ENCODE measurements around the gene IL31. TPM values are rescaled to one million over a fixed set of nuclear protein-coding genes. Genes with fewer than 3 reads are reported as not detected.
"Not testable (repeated sequence)": the region's sequence is repeated elsewhere in the genome, so short reads cannot be mapped to it uniquely, and the experiment has no call there.

IL31 gene
- total and polyA plus RNA-seq, 8 donors, result not detected

GRCh38 chr12:122204167-122205052, 30.4 kb upstream of the IL31 start:
- peak overlapping the region; percentile 54 to 79 (median 66) for H3K4me3 ChIP-seq
- WGBS, 5 donors, result 12 to 29% (median 15%) methylated on average over 25 to 71 of the region's 71 CpGs
- peaks cover 5 to 62% (median 47%) of the 10 kb centered on the region in 3 donors for H3K27me3 ChIP-seq
- H3K9me3 ChIP-seq, result no peaks in the 10 kb centered on the region
- TF ChIP-seq POLR2AphosphoS5 (IDR thresholded peaks at IDR 0.05) (no peak), EP300 (IDR thresholded peaks at IDR 0.05) (no peak), POLR2A (IDR thresholded peaks at IDR 0.05) (no peak)
- TF ChIP-seq, protein P1, sequence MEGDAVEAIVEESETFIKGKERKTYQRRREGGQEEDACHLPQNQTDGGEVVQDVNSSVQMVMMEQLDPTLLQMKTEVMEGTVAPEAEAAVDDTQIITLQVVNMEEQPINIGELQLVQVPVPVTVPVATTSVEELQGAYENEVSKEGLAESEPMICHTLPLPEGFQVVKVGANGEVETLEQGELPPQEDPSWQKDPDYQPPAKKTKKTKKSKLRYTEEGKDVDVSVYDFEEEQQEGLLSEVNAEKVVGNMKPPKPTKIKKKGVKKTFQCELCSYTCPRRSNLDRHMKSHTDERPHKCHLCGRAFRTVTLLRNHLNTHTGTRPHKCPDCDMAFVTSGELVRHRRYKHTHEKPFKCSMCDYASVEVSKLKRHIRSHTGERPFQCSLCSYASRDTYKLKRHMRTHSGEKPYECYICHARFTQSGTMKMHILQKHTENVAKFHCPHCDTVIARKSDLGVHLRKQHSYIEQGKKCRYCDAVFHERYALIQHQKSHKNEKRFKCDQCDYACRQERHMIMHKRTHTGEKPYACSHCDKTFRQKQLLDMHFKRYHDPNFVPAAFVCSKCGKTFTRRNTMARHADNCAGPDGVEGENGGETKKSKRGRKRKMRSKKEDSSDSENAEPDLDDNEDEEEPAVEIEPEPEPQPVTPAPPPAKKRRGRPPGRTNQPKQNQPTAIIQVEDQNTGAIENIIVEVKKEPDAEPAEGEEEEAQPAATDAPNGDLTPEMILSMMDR (IDR thresholded peaks at IDR 0.05), result no peak
- H3K4me1 ChIP-seq, result peaks cover 19 to 29% (median 24%) of the 10 kb centered on the region in 4 donors
- DNase-seq, result peak in 1 of 2 donors; percentile 39
- no peak overlapping the region for H3K27ac ChIP-seq
- intact Hi-C loops (cut with DNase I; ENCODE audit: low total_unique reads), result no loop called here
- H3K36me3 ChIP-seq, result peaks cover 25 to 30% (median 29%) of the 10 kb centered on the region in 4 donors

- H3K27me3 ChIP-seq, result peaks cover 5 to 69% (median 49%) of the 10 kb centered on the region in 3 donors
- peak; percentile 72 to 87 for DNase-seq
- no peaks in the 10 kb centered on the region for H3K9me3 ChIP-seq
- intact Hi-C loops (cut with DNase I; ENCODE audit: low total_unique reads), result no loop called here
- peaks cover 18 to 22% (median 21%) of the 10 kb centered on the region in 4 donors for H3K36me3 ChIP-seq
- H3K27ac ChIP-seq, result peak within 1 kb of the TSS in 2 of 5 donors; percentile 9 to 27
- peaks cover 19 to 29% (median 24%) of the 10 kb centered on the region in 4 donors for H3K4me1 ChIP-seq
- peak in 1 of 3 donors; percentile 58 for TF ChIP-seq POLR2AphosphoS5 (IDR thresholded peaks at IDR 0.05)
- TF ChIP-seq, protein P1 (IDR thresholded peaks at IDR 0.05), result no peak
- 0 to 1% (median 0%) methylated on average over 16 to 104 of the region's 104 CpGs for WGBS, 5 donors
- peak within 1 kb of the TSS; percentile 54 to 79 (median 66) for H3K4me3 ChIP-seq
Observed at GRCh38 chr12:122203301-122204166, 29.5 kb upstream of the IL31 start, which contains the start of gene B3GNT4. B3GNT4 (plus strand) TSS chr12:122203709; CDS start chr12:122204619, 910 bp downstream.

- intact Hi-C loops (cut with DNase I; ENCODE audit: low total_unique reads); DNase-seq; H3K9me3 ChIP-seq; H3K27ac ChIP-seq: not testable (repeated sequence)
- Histone ChIP-seq H3K27me3 (peaks cover 5 to 76% (median 49%) of the 10 kb centered on the region in 3 donors), H3K4me3 (peak overlapping the region; percentile 54 to 79 (median 66)), H3K36me3 (peaks cover 10 to 14% (median 13%) of the 10 kb centered on the region in 4 donors), H3K4me1 (peaks cover 19 to 29% (median 24%) of the 10 kb centered on the region in 4 donors)
- 66 to 73% (median 70%) methylated on average over 19 of the region's 19 CpGs for WGBS, 5 donors
Observed at GRCh38 chr12:122202811-122203210, 28.8 kb upstream of the IL31 start.

GRCh38 chr12:122202017-122202416, 28.0 kb upstream of the IL31 start:
- H3K27me3 ChIP-seq, result peaks cover 5 to 82% (median 49%) of the 10 kb centered on the region in 3 donors
- peaks cover 2 to 6% (median 5%) of the 10 kb centered on the region in 4 donors for H3K36me3 ChIP-seq
- no peak overlapping the region for H3K27ac ChIP-seq
- intact Hi-C loops (cut with DNase I; ENCODE audit: low total_unique reads), result no loop called here
- H3K4me1 ChIP-seq, result peaks cover 19 to 29% (median 24%) of the 10 kb centered on the region in 4 donors
- H3K4me3 ChIP-seq, result no peak overlapping the region
- no peak for DNase-seq
- whole genome bisulfite sequencing, 5 donors, result 92 to 97% (median 94%) methylated on average over 6 of the region's 6 CpGs
- no peak for TF ChIP-seq POLR2AphosphoS5 (IDR thresholded peaks at IDR 0.05)
- TF ChIP-seq POLR2A (IDR thresholded peaks at IDR 0.05), result no peak
- TF ChIP-seq EP300 (IDR thresholded peaks at IDR 0.05), result no peak
- TF ChIP-seq, protein P1 (IDR thresholded peaks at IDR 0.05), result no peak
- no peaks in the 10 kb centered on the region for H3K9me3 ChIP-seq

Measured in stomach (tissue), 9 donors.